Breast epithelium (tissue), 4 donors: Measurements from ENCODE around the gene UST. TPM values are rescaled to one million over a fixed set of nuclear protein-coding genes. Genes with fewer than 3 reads are reported as not detected.

ENCODE experiments used
- DNase-seq, 2 donors: peaks; one replicate each; pipeline ENCODE4 v3.0.0-alpha.2; 2019; ENCODE audit warnings: low spot score in 2 of 2
- H3K27ac ChIP-seq, 2 donors: fragments of 200-600 bp; sonication (generic) in 1 of 2; one replicate each; pipeline ENCODE4 v1.5.1; 2016 to 2019; ENCODE audit warnings: mild to moderate bottlenecking in 1 of 2
- H3K27me3 ChIP-seq, 2 donors: fragments of 200-600 bp; sonication (generic) in 1 of 2; one replicate each; pipeline versions ENCODE4 v1.5.1 to v1.6.0; 2017 to 2019; ENCODE audit warnings: control low read depth in 1 of 2, mild to moderate bottlenecking in 1 of 2
- H3K36me3 ChIP-seq: fragments of 200-600 bp; one replicate; pipeline ENCODE4 v1.5.1; 2019
- H3K4me1 ChIP-seq, 2 donors: fragments of 200-600 bp; sonication (generic); one replicate each; pipeline ENCODE4 v1.5.1; 2016 to 2019; ENCODE audit warnings: control low read depth in 1 of 2
- H3K4me3 ChIP-seq, 3 donors: fragments of 200-600 bp; sonication (generic); 1 replicate in 2 of 3; 2 replicates in 1 of 3; pipeline ENCODE4 v1.5.1; 2016 to 2019; ENCODE audit warnings: mild to moderate bottlenecking in 3 of 3, moderate library complexity in 2 of 3
- H3K9me3 ChIP-seq, 2 donors: fragments of 200-600 bp; sonication (generic) in 1 of 2; one replicate each; pipeline ENCODE4 v1.5.1; 2016 to 2019; ENCODE audit warnings: control low read depth in 1 of 2
- POLR2A ChIP-seq: fragments of 450-650 bp; IDR thresholded peaks from one replicate; pipeline ENCODE4 v1.6.1; 2016; ENCODE audit warnings: antibody characterized with exemption, mild to moderate bottlenecking, moderate library complexity
- POLR2AphosphoS5 ChIP-seq, 3 donors: sonication (generic); formaldehyde crosslinking; IDR thresholded peaks; one replicate each; pipeline ENCODE4 v1.6.1; 2017; ENCODE audit warnings: antibody characterized with exemption in 3 of 3
- intact Hi-C: fragments of 100-400 bp; cut with DNase I; formaldehyde crosslinking; loops from one replicate; pipeline ENCODE4 v1.15.1; 2023; ENCODE audit warnings: low total_unique reads
- total RNA-seq, 3 donors: library from RNA; depleted of rRNA; stranded (reverse); fragments of >200 nt; gene quantifications; one replicate each; pipeline ENCODE4 v1.1.0, GENCODE V29; 2016
- TF ChIP-seq, protein P1 (sequence below), 3 donors: fragments of 450-650 bp; IDR thresholded peaks; one replicate each; pipeline ENCODE4 v1.5.1; 2016 to 2017; ENCODE audit warnings: antibody characterized with exemption in 3 of 3, mild to moderate bottlenecking in 3 of 3, moderate library complexity in 3 of 3

The UST gene
- total RNA-seq, 3 donors from 2014 or later, result 10.5 to 28.8 (median 13.2) TPM

DNA sequence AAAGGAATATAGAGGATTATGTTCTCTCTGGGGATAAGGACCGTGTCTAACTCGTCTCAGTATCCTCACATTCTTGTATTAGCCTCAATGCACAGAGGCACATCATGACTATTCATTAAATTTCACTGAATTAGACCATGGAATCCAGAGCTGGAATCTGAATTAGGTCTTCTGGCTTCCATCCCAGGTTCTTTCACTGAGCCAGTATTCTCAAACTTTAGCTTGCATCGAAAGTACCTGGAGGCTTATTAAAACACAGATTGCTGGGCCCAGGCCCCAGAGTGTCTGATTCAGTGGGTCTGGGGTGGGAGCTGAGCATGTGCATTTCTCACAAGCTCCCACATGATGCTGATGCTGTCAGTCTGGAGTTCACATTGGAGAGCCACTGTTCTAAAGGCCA lies 142.0 kb downstream of the UST start:
- no peak overlapping the region for H3K4me3 ChIP-seq
- intact Hi-C loops, result no loop called here
- H3K27ac ChIP-seq, result no peak overlapping the region
- no peaks in the 10 kb centered on the region for H3K36me3 ChIP-seq
- peaks cover 0 to 17% of the 10 kb centered on the region in 2 donors for H3K4me1 ChIP-seq
- TF ChIP-seq, protein P1, sequence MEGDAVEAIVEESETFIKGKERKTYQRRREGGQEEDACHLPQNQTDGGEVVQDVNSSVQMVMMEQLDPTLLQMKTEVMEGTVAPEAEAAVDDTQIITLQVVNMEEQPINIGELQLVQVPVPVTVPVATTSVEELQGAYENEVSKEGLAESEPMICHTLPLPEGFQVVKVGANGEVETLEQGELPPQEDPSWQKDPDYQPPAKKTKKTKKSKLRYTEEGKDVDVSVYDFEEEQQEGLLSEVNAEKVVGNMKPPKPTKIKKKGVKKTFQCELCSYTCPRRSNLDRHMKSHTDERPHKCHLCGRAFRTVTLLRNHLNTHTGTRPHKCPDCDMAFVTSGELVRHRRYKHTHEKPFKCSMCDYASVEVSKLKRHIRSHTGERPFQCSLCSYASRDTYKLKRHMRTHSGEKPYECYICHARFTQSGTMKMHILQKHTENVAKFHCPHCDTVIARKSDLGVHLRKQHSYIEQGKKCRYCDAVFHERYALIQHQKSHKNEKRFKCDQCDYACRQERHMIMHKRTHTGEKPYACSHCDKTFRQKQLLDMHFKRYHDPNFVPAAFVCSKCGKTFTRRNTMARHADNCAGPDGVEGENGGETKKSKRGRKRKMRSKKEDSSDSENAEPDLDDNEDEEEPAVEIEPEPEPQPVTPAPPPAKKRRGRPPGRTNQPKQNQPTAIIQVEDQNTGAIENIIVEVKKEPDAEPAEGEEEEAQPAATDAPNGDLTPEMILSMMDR (IDR thresholded peaks at IDR 0.05), result no peak
- no peak for TF ChIP-seq POLR2A
- no peak for TF ChIP-seq POLR2AphosphoS5 (IDR thresholded peaks at IDR 0.05)
- no peaks in the 10 kb centered on the region for H3K27me3 ChIP-seq
- H3K9me3 ChIP-seq, result no peaks in the 10 kb centered on the region
- DNase-seq, result no peak

DNA sequence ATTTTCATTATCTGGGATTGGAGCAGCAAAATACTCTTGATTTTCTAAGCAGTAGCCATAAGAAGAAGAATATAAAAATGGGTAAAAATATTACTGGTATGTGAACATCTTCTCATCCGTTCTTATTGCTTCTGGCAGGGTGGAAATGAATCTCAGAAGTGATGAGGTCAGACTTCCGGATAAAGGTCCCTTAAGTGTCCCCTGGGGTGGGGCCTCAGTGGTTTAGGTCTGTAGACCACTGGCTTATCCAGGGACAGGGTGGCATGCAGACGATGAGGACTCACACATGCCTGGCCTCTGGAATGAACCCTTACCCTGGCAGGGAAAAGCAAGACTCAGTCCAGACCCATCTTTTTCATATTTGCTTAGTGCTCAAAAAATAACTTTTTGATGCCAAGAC lies 143.3 kb downstream of the UST start:
- no peak for TF ChIP-seq POLR2AphosphoS5 (IDR thresholded peaks at IDR 0.05)
- TF ChIP-seq, protein P1 (IDR thresholded peaks at IDR 0.05), result no peak
- no peak for TF ChIP-seq POLR2A
- Histone ChIP-seq H3K4me1 (peaks cover 0 to 17% of the 10 kb centered on the region in 2 donors), H3K27ac (peak overlapping the region in 1 of 2 donors; percentile 10), H3K9me3 (no peaks in the 10 kb centered on the region), H3K36me3 (no peaks in the 10 kb centered on the region), H3K27me3 (no peaks in the 10 kb centered on the region), H3K4me3 (no peak overlapping the region)
- DNase-seq, result no peak
- intact Hi-C loops, result no loop called here

GRCh38 chr6:148890652-148891404 lies 144.0 kb downstream of the UST start:
- no peaks in the 10 kb centered on the region for H3K36me3 ChIP-seq
- H3K27ac ChIP-seq, result peak overlapping the region in 1 of 2 donors; percentile 16
- no peaks in the 10 kb centered on the region for H3K9me3 ChIP-seq
- no peak for DNase-seq
- no peak overlapping the region for H3K4me3 ChIP-seq
- TF ChIP-seq, protein P1 (IDR thresholded peaks at IDR 0.05), result no peak
- TF ChIP-seq POLR2A (no peak), POLR2AphosphoS5 (IDR thresholded peaks at IDR 0.05) (no peak)
- H3K4me1 ChIP-seq, result peaks cover 0 to 17% of the 10 kb centered on the region in 2 donors
- intact Hi-C loops, result no loop called here
- no peaks in the 10 kb centered on the region for H3K27me3 ChIP-seq

GRCh38 chr6:148891405-148891783 lies 144.6 kb downstream of the UST start:
- H3K36me3 ChIP-seq, result no peaks in the 10 kb centered on the region
- TF ChIP-seq POLR2A (no peak), POLR2AphosphoS5 (IDR thresholded peaks at IDR 0.05) (no peak)
- TF ChIP-seq, protein P1 (IDR thresholded peaks at IDR 0.05), result no peak
- no peak overlapping the region for H3K4me3 ChIP-seq
- intact Hi-C loops, result no loop called here
- no peaks in the 10 kb centered on the region for H3K27me3 ChIP-seq
- no peak overlapping the region for H3K27ac ChIP-seq
- peaks cover 0 to 15% of the 10 kb centered on the region in 2 donors for H3K4me1 ChIP-seq
- no peak for DNase-seq
- H3K9me3 ChIP-seq, result no peaks in the 10 kb centered on the region

GRCh38 chr6:148892247-148892646 lies 145.4 kb downstream of the UST start:
- H3K4me1 ChIP-seq, result peaks cover 0 to 8% of the 10 kb centered on the region in 2 donors
- TF ChIP-seq, protein P1 (IDR thresholded peaks at IDR 0.05), result no peak
- TF ChIP-seq POLR2A (no peak), POLR2AphosphoS5 (IDR thresholded peaks at IDR 0.05) (no peak)
- H3K27ac ChIP-seq, result no peak overlapping the region
- intact Hi-C loops, result no loop called here
- H3K36me3 ChIP-seq, result no peaks in the 10 kb centered on the region
- H3K9me3 ChIP-seq, result no peaks in the 10 kb centered on the region
- no peak overlapping the region for H3K4me3 ChIP-seq
- DNase-seq, result no peak
- H3K27me3 ChIP-seq, result no peaks in the 10 kb centered on the region
